HG02678 (cell line): Measurements from ENCODE around the gene CDC42EP5.
"Not testable (repeated sequence)": the region's sequence is repeated elsewhere in the genome, so short reads cannot be mapped to it uniquely, and the experiment has no call there.

Source experiments
- ATAC-seq: cut with Tn5 transposase; IDR thresholded peaks from one replicate; pipeline ENCODE4 v1.9.1; 2021; ENCODE audit warnings: mild to moderate bottlenecking, moderate library complexity; ENCODE audit not compliant: unreplicated experiment

Gene CDC42EP5

GRCh38 chr19:54492568-54492967 lies 19.5 kb upstream of the CDC42EP5 start:
- no peak for ATAC-seq

- no peak for ATAC-seq
Measured at GRCh38 chr19:54489766-54490165, 16.7 kb upstream of the CDC42EP5 start.

DNA sequence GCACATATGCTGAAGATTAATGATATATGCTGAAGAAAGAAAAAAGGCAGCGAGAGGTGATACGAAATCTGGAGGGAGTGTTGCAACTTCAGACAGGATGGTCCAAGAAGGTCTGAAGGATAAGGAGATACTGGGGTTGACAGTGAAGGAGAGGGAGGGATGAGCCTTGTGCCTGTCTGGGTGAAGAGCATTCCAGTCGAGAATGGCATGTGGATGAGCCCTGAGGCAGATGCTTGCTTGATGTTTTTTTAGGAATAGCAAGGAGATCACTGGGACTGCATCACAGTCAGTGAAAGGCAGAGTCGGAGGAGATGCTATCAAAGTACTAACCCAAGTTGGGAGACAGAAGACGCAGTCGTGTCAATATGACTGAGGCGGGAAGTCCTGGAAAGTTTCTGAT lies 16.2 kb upstream of the CDC42EP5 start:
- ATAC-seq = no peak

GRCh38 chr19:54485851-54486250 lies 12.8 kb upstream of the CDC42EP5 start:
- no peak for ATAC-seq

DNA sequence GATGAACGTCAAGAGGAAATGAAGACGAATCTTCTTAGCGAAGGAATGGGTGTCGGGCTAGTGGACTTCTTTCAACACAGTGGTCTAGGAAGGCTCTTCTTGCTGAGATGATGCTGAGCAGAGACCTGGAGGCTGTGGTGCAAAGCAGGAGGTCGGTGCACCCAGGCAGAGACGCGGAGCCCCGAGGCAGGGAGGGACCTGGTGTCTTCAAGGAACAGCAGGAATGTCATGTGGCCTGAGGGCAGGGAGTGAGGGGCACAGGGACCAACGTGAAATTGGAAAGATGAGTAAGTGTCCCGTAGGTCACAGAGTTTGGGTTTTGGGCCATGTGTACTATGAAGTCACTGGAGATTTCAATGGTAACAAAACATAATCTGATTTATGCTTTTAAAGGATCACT lies 11.4 kb upstream of the CDC42EP5 start:
- ATAC-seq = no peak

DNA sequence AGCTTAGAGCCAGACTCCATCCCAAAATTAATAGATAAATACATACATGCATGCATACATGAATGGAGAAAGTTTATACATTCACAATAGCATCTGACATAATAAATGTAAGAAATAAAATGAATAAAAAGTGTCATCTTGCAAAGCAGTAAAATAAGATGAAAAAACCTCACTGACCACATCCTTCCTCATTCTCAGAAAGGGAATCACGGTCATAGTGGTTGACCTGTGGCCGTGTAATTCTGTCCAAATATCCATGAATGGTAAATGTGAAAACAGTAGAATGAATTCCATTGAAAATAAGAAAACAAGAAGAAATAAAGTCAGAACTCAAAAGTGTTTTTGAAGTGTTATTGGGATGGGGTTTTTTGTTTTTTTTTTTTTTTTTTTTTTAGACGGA lies 9.8 kb upstream of the CDC42EP5 start:
- ATAC-seq = no peak

DNA sequence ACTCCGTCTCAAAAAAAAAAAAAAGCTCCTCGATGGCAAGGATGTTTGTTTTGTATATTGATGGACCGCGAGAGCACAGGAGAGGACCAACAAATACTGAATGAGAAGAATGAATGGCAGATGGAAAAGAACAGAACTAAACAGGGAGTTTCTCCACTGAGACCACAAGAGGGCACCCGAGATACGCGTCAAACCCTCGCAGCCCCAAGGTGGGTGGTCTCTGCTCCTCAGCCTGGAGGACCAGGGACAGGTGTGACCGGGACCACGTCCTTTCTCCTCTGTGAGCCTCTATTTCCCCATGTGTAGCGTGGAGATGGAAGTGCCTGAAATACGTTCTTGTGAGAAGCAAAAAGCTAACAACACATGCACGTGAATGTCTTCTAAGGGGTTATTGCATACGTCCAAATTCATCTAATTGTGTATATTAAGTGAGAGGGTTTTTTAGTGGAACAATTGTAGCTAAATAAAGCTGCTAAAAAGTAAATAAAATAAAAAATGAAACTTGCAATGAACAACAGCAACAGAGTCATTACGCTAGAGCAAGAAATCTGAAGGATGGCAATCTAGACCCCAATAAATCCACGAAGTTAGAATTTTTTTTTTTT lies 8.3 kb upstream of the CDC42EP5 start:
- no peak for ATAC-seq

DNA sequence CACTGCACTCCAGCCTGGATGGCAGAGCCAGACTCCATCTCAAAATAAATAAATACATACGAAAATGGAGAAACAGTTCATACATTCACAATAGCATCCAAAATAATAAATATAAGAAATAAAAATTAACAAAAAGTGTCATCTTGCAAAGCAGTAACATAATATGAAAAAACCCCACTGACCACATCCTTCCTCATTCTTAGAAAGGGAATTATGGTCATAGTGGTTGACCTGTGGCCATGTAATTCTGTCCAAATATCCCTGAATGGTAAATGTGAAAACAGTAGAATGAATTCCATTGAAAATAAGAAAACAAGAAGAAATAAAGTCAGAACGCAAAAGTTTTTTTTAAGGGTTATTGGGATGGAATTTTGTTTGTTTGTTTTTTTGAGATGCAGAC lies 7.0 kb upstream of the CDC42EP5 start:
- ATAC-seq = no peak

DNA sequence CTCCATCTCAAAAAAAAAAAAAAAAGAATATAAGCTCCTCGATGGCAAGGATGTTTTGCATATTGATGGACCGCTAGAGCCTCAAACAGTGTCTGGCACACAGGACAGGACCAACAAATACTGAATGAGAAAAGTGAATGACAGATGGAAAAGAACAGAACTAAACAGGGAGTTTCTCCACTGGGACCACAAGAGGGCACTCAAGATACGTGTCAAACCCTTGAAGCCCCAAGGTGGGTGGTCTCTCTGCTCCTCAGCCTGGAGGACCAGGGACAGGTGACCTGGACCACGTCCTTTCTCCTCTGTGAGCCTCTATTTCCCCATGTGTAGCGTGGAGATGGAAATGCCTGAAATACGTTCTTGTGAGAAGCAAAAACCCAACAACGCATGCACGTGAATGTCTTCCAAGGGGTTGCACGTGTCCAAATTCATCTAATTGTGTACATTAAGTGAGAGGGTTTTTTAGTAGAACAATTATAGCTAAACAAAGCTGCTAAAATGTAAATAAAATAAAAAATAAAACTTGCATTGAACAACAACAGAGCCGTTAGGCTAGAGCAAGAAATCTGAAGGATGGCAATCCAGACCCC lies 5.7 kb upstream of the CDC42EP5 start:
- no peak for ATAC-seq

- no peak for ATAC-seq
Measured at GRCh38 chr19:54477650-54478049, 4.6 kb upstream of the CDC42EP5 start.

DNA sequence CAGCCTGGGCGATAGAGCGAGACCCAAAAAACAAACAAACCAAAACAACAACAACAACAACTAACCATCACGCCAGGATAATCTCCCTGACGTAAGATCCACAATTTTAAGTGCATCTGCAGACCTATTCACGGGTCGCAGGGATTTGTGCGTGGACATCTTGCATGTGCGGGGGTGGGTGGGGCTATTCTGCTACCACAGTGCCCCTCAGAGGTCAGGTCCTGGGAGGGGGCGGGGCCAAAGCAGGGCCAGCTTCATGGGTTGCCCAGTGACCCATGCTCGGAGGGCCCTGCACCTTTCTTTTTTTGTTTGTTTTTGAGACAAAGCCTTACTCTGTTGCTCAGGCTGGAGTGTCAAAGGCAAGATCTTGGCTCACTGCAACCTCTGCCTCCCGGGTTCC lies 2.6 kb upstream of the CDC42EP5 start:
- no peak for ATAC-seq

GRCh38 chr19:54473892-54474372 lies 836 bp upstream of the CDC42EP5 start:
- no peak for ATAC-seq

DNA sequence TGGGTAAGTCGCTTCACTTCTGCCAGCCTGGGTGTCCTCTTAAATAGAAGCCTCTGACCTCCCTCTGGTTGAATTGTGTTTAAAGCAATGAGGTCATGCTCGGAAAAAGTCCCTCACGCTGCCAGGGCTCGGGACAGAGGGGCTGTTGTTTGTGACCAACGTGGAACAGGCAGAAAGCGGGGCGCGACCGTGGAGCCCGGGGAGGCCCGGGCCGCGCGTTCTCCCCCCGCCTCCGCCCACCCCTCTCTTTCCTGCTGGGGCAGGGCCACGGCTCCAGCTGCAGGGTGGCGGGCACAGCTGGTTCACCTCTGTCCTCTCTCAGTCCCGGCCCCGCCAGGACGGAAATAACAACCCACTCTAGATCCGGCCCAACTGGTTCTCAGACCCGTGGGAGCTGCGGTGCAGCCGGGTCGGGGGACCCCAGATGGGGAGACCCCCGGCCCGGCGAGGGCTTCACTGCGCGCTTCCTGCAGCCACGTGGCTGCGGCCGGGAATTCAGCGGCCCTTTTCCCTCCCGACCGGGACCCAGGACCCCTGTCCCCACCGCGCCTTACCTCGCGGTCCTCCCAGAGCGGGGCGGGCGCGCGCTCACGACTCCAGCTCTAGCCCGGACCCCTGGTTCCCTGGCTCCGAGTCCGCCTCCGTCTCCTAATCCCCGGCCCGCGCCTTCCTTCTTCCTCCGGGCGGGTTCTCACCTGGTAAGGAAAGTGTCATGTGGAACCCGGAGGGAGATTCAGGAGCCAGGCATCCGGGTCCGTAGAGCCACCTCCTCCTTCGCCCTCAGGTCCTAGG lies 1.9 kb downstream of the CDC42EP5 start:
- no peak for ATAC-seq

DNA sequence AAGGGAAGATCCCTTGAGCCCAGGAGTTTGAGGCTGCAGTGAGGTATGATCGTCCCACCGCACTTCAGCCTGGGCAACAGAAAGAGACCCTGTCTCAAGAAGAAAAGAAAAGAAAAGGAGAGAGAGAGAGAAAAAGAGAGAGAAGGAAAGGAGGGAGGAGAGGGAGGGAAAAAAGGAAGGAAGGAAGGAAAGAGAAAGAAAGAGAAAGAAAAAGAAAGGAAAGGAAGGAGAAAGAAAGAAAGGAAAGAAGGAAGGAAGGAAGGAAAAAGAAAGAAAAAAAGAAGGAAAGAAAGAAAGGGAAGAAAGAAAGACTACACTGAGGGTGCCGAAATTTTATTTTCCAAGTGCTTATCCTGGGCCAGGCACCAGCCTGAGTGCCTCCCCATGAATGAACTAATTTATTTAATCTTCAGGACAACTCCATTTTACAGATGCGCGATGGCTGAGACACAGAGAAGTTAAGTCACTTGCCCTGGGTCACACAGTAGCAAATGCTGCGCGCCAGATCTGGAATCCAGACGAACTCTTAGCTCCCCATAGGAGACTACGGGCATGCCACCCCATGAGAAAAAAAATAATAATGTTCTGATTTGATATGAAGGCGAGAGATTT lies 2.7 kb downstream of the CDC42EP5 start:
- ATAC-seq = no peak

- no peak for ATAC-seq
Measured at GRCh38 chr19:54469496-54469934, 3.6 kb downstream of the CDC42EP5 start.

DNA sequence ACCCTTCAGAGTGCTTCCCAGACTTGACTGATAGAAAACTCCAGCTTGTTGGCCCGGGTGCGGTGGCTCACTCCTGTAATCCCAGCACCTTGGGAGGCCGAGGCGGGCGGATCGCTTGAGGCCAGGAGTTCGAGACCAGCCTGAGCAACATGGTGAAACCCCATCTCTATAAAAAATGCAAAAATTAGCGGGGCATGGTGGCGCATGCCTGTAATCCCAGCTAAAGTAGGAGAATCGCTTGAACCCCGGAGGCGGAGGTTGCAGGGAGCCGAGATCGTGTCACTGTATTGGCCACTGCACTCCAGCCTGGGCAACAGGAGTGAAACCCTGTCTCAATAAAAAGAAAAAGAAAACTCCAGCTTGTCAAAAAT lies 7.0 kb downstream of the CDC42EP5 start:
- ATAC-seq = not testable (repeated sequence)

DNA sequence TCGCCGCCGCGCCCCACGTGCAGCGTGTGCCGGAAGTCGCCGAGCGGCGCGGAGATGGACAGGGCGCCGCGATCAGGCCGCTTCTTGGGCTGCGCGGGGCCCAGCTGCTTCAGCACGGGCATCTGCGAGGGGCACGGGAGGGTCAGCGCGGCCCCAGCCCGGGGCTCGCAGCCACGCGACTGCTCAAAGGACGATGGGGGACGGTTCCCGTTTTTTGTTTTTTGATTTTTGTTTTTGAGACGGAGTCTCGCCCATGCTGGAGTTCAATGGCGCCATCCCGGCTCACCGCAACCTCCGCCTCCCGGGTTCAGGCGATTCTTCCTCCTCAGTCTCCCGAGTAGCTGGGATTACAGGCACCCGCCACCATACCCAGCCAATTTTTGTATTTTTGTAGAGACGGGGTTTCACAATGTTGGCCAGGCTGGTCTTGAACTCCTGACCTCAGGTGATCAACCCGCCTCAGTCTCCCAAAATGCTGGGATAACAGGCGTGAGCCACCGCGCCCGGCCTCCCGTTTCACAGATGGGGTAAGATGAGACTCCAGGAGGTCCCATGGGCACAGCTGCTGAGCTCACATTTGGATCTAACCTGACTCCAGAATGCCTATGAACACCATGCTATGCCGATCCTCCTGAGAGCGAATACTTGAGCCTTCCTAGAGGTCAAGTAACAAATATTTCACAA lies 7.5 kb downstream of the CDC42EP5 start:
- ATAC-seq = no peak

GRCh38 chr19:54464630-54465425 lies 8.3 kb downstream of the CDC42EP5 start:
- ATAC-seq = peak; percentile 48

DNA sequence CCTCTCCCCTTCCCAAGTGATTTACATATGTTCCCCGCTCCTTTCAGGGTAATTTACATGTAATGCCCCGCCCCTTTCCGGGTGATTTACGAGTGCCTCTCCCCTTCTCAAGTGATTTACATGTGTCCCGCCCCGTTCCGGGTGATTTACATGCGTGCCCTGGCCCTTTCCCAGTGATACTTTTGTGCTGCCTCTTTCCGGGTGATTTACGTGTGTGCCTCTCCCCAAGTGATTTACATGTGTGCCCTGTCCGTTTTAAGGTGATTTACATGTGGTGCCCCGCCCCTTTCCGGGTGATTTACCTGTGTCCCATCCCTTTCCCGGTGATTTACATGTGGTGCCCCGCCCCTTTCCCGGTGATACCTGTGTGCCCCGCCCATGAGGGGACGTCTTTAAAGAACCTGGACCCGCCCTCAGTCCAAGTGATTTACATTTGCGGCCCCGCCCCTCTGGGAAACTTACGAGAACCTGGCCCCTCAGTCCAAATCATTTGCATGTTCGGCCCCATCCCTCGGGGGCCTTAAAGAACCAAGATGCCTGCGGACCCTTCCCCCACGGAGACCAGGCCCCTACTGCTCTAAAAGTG lies 9.0 kb downstream of the CDC42EP5 start:
- peak; percentile 46 for ATAC-seq

DNA sequence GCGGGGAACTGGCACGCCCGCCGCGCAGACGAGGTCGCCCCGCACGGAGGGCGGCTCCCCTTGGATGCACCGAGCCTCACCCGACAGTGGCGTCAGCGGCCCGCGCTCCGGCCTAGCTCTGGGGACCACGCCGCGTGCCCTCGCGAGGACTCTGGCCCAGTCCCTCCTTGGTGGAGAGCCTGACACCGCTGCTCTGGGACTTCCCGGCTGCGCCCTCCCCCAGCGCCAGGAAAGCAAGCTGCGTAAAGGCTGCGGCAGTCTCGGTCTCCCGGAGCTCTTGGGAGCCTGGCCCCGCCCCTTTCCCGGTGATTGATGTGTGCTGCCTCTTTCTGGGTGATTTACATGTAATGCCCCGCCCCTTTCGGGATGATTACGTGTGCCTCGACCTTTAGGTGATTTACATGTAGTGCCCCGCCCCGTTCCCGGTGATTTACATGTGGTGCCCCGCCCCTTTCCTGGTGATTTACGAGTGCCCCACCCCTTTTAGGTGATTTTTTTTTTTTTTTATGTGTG lies 9.5 kb downstream of the CDC42EP5 start, which contains the start of gene LENG9:
TSS of gene LENG9 (minus strand) at position 248 of the 513 bp plus-strand sequence. CDS start 252 bp downstream, outside the sequence.
- ATAC-seq = peak; percentile 53
